Lung (tissue), 12 donors: ENCODE data around the gene ATOH7. TPM values are rescaled to one million over a fixed set of nuclear protein-coding genes. Genes with fewer than 3 reads are reported as not detected.

Experiments used
- ATAC-seq: fragments of 200-7000 bp; cut with Tn5 transposase; one replicate; pipeline ENCODE4 v1.9.1; 2020; ENCODE audit warnings: moderate number of reproducible peaks; ENCODE audit not compliant: insufficient read depth, low FRiP score
- DNase-seq, 3 donors: peaks; one replicate each; pipeline ENCODE4 v3.0.0-alpha.2; 2013 to 2017
- H3K27ac ChIP-seq, 2 donors: one replicate each; pipeline ENCODE4 v1.5.1; 2013; ENCODE audit warnings: mild to moderate bottlenecking in 2 of 2, moderate library complexity in 2 of 2, control low read depth in 1 of 2, inconsistent platforms in 1 of 2, low read depth in 1 of 2, low read length in 1 of 2
- H3K27me3 ChIP-seq, 3 donors: one replicate each; pipeline ENCODE4 v1.5.1; 2013; ENCODE audit warnings: low read length in 2 of 3; ENCODE audit not compliant: control insufficient read depth in 3 of 3, insufficient read depth in 3 of 3
- H3K36me3 ChIP-seq, 4 donors: one replicate each; pipeline ENCODE4 v1.5.1; 2013; ENCODE audit warnings: low read length in 4 of 4, mild to moderate bottlenecking in 1 of 4, moderate library complexity in 1 of 4; ENCODE audit not compliant: control insufficient read depth in 4 of 4, insufficient read depth in 4 of 4
- H3K4me1 ChIP-seq, 5 donors: one replicate each; pipeline ENCODE4 v1.5.1; 2013; ENCODE audit warnings: low read length in 5 of 5, mild to moderate bottlenecking in 2 of 5, moderate library complexity in 1 of 5; ENCODE audit not compliant: control insufficient read depth in 5 of 5, insufficient read depth in 5 of 5
- H3K4me3 ChIP-seq: one replicate; pipeline ENCODE4 v1.5.1; 2013; ENCODE audit warnings: mild to moderate bottlenecking, control low read depth, moderate library complexity
- H3K9ac ChIP-seq, 2 donors: one replicate each; pipeline ENCODE4 v1.5.1; 2013; ENCODE audit warnings: low read length in 2 of 2, control low read depth in 1 of 2; ENCODE audit not compliant: insufficient read depth in 1 of 2
- H3K9me3 ChIP-seq, 4 donors: one replicate each; pipeline ENCODE4 v1.5.1; 2013; ENCODE audit warnings: low read length in 3 of 4, mild to moderate bottlenecking in 1 of 4, moderate library complexity in 1 of 4; ENCODE audit not compliant: control insufficient read depth in 4 of 4, insufficient read depth in 3 of 4
- CTCF ChIP-seq: IDR thresholded peaks from 2 replicates; pipeline ENCODE4 v1.5.1; 2012; ENCODE audit warnings: mild to moderate bottlenecking; ENCODE audit errors: control extremely low read depth, extremely low read depth
- WGBS, 2 donors: extraction: QIAGEN DNeasy Blood & Tissue Kit; methylation state at CpG; one replicate each; pipeline ENCODE4 v1.1.7; 2013; 5-methylcytosine and 5-hydroxymethylcytosine counted together
- polyA plus RNA-seq, 2 donors: library from polyadenylated mRNA; stranded (reverse); fragments of 200-250 nt; gene quantifications; one replicate each; pipeline ENCODE4 v1.2.1, GENCODE V29; 2013
- total RNA-seq, 2 donors: library from RNA; depleted of rRNA in 1 of 2; stranded (reverse); fragments of >200 nt in 1 of 2; gene quantifications; one replicate each; pipeline ENCODE4 v1.2.1, GENCODE V29; 2014 to 2021
- donor health status: control.
- donor health status: control.
- donor health status: Bipolar disorder and iron deficiency.
- donor health status: healthy.
- donor health status: DM: yes; HTN: yes; CAD: no.

ATOH7 gene
- total and polyA plus RNA-seq, 4 donors: 0.02 to 0.08 TPM; not detected in 2

GRCh38 chr10:68251625-68252495 lies 19.9 kb upstream of the ATOH7 start:
- Histone ChIP-seq H3K9ac (no peak overlapping the region), H3K36me3 (no peaks in the 10 kb centered on the region), H3K4me3 (no peak overlapping the region), H3K27ac (no peak overlapping the region), H3K27me3 (peaks cover 0 to 35% (median 0%) of the 10 kb centered on the region in 3 donors), H3K4me1 (peaks cover 0 to 2% (median 0%) of the 10 kb centered on the region in 5 donors), H3K9me3 (no peaks in the 10 kb centered on the region)
- 72 to 78% methylated on average over 5 of the region's 5 CpGs for WGBS, 2 donors
- no peak for TF ChIP-seq CTCF
- ATAC-seq: no peak
- DNase-seq: no peak

GRCh38 chr10:68251151-68251550 lies 19.2 kb upstream of the ATOH7 start:
- WGBS, 2 donors: 91 to 92% methylated on average over 7 of the region's 7 CpGs
- no peak for DNase-seq
- peaks cover 0 to 2% (median 0%) of the 10 kb centered on the region in 5 donors for H3K4me1 ChIP-seq
- H3K4me3 ChIP-seq: no peak overlapping the region
- H3K27me3 ChIP-seq: peaks cover 0 to 36% (median 0%) of the 10 kb centered on the region in 3 donors
- no peak overlapping the region for H3K27ac ChIP-seq
- H3K36me3 ChIP-seq: no peaks in the 10 kb centered on the region
- ATAC-seq: no peak
- H3K9ac ChIP-seq: no peak overlapping the region
- no peak for TF ChIP-seq CTCF
- no peaks in the 10 kb centered on the region for H3K9me3 ChIP-seq

- no peak overlapping the region for H3K27ac ChIP-seq
- peaks cover 0 to 30% (median 0%) of the 10 kb centered on the region in 3 donors for H3K27me3 ChIP-seq
- no peaks in the 10 kb centered on the region for H3K36me3 ChIP-seq
- no peak overlapping the region for H3K9ac ChIP-seq
- peaks cover 0 to 2% (median 0%) of the 10 kb centered on the region in 5 donors for H3K4me1 ChIP-seq
- no peak overlapping the region for H3K4me3 ChIP-seq
- WGBS, 2 donors: 95 to 98% methylated on average over 4 of the region's 4 CpGs
- no peak for ATAC-seq
- no peak for DNase-seq
- no peaks in the 10 kb centered on the region for H3K9me3 ChIP-seq
- no peak for TF ChIP-seq CTCF
Observed at GRCh38 chr10:68249297-68249696, 17.4 kb upstream of the ATOH7 start.
